ENCODE results near the gene ESR1.
"Not testable (repeated sequence)": the region's sequence is repeated elsewhere in the genome, so short reads cannot be mapped to it uniquely, and the experiment has no call there.

ESR1 gene

GRCh38 chr6:152063170-152063921 is 255.9 kb downstream of the ESR1 start:
- Histone ChIP-seq H3K27ac (no peak overlapping the region), H3K4me3 (ENCODE audit: low read depth, low read length) (no peak overlapping the region), H3K27me3 (replicated peaks) (no peaks in the 10 kb centered on the region), H3K36me3 (replicated peaks) (no peaks in the 10 kb centered on the region)
- in situ Hi-C loops (cut with HindIII; ENCODE audit: low pct_ligation_motif_present, low sequenced_read_pairs), result no loop called here
- TF ChIP-seq, protein P1, sequence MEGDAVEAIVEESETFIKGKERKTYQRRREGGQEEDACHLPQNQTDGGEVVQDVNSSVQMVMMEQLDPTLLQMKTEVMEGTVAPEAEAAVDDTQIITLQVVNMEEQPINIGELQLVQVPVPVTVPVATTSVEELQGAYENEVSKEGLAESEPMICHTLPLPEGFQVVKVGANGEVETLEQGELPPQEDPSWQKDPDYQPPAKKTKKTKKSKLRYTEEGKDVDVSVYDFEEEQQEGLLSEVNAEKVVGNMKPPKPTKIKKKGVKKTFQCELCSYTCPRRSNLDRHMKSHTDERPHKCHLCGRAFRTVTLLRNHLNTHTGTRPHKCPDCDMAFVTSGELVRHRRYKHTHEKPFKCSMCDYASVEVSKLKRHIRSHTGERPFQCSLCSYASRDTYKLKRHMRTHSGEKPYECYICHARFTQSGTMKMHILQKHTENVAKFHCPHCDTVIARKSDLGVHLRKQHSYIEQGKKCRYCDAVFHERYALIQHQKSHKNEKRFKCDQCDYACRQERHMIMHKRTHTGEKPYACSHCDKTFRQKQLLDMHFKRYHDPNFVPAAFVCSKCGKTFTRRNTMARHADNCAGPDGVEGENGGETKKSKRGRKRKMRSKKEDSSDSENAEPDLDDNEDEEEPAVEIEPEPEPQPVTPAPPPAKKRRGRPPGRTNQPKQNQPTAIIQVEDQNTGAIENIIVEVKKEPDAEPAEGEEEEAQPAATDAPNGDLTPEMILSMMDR (IDR thresholded peaks at IDR 0.05; ENCODE audit: low read depth, low read length, missing control alignments), result no peak
- DNase-seq, result no peak

DNA sequence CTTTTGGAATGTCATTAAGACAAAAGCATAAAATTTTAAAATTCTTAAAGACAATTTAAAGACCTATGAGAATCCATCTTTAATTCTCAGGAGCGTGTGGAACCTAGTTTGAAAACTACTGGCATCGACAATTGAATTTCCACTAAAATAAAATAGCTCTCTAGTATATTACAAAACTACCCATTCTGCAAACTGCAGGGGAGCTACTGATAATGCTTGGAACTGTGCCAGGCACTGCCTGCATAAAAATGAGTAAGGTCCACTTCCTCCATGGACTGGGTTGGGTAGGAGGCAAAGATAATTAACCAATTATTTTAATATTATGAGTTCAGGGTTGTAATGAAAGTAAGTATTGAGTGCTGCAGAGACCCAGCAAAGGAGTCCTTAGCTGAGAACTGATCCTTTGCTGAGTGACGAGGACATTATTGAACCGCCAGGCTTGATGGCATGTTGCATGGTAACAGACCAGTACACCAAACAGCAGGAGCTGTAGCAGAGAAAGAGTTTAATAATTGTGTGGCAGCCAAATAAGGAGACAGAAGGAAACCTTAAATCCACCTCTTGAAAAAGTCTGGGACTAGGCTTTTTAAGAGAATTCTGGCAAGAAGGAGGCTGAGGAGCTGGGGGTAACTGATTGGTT is 261.3 kb downstream of the ESR1 start:
- H3K27me3 ChIP-seq (replicated peaks), result no peaks in the 10 kb centered on the region
- in situ Hi-C loops (cut with HindIII; ENCODE audit: low pct_ligation_motif_present, low sequenced_read_pairs), result no loop called here
- no peak for DNase-seq
- H3K36me3 ChIP-seq (replicated peaks), result no peaks in the 10 kb centered on the region
- H3K4me3 ChIP-seq (ENCODE audit: low read depth, low read length), result no peak overlapping the region
- TF ChIP-seq, protein P1 (IDR thresholded peaks at IDR 0.05; ENCODE audit: low read depth, low read length, missing control alignments), result no peak
- H3K27ac ChIP-seq, result no peak overlapping the region

GRCh38 chr6:152070556-152070955 is 263.1 kb downstream of the ESR1 start:
- TF ChIP-seq, protein P1 (IDR thresholded peaks at IDR 0.05; ENCODE audit: low read depth, low read length, missing control alignments), result no peak
- Histone ChIP-seq H3K27ac (no peak overlapping the region), H3K4me3 (ENCODE audit: low read depth, low read length) (no peak overlapping the region), H3K36me3 (replicated peaks) (no peaks in the 10 kb centered on the region), H3K27me3 (replicated peaks) (no peaks in the 10 kb centered on the region)
- in situ Hi-C loops (cut with HindIII; ENCODE audit: low pct_ligation_motif_present, low sequenced_read_pairs), result no loop called here
- no peak for DNase-seq

- H3K27ac ChIP-seq, result no peak overlapping the region
- in situ Hi-C loops (cut with HindIII; ENCODE audit: low pct_ligation_motif_present, low sequenced_read_pairs), result no loop called here
- TF ChIP-seq, protein P1 (IDR thresholded peaks at IDR 0.05; ENCODE audit: low read depth, low read length, missing control alignments), result no peak
- no peaks in the 10 kb centered on the region for H3K27me3 ChIP-seq (replicated peaks)
- no peak for DNase-seq
- H3K36me3 ChIP-seq (replicated peaks), result no peaks in the 10 kb centered on the region
- no peak overlapping the region for H3K4me3 ChIP-seq (ENCODE audit: low read depth, low read length)
Observed at GRCh38 chr6:152071318-152071717, 263.8 kb downstream of the ESR1 start.

GRCh38 chr6:152071843-152072242 is 264.4 kb downstream of the ESR1 start:
- in situ Hi-C loops (cut with HindIII; ENCODE audit: low pct_ligation_motif_present, low sequenced_read_pairs), result no loop called here
- Histone ChIP-seq H3K36me3 (replicated peaks) (no peaks in the 10 kb centered on the region), H3K27me3 (replicated peaks) (no peaks in the 10 kb centered on the region), H3K27ac (no peak overlapping the region), H3K4me3 (ENCODE audit: low read depth, low read length) (no peak overlapping the region)
- peak; percentile 34 for DNase-seq
- TF ChIP-seq, protein P1 (IDR thresholded peaks at IDR 0.05; ENCODE audit: low read depth, low read length, missing control alignments), result no peak

- H3K27ac ChIP-seq; H3K4me3 ChIP-seq (ENCODE audit: low read depth, low read length); H3K36me3 ChIP-seq (replicated peaks); in situ Hi-C loops (cut with HindIII; ENCODE audit: low pct_ligation_motif_present, low sequenced_read_pairs); H3K27me3 ChIP-seq (replicated peaks); DNase-seq: not testable (repeated sequence)
Observed at GRCh38 chr6:152076242-152076641, 268.8 kb downstream of the ESR1 start.

Data from brain microvascular endothelial cell (primary cell).